ENCODE measurements around the gene ANLN.

DNA sequence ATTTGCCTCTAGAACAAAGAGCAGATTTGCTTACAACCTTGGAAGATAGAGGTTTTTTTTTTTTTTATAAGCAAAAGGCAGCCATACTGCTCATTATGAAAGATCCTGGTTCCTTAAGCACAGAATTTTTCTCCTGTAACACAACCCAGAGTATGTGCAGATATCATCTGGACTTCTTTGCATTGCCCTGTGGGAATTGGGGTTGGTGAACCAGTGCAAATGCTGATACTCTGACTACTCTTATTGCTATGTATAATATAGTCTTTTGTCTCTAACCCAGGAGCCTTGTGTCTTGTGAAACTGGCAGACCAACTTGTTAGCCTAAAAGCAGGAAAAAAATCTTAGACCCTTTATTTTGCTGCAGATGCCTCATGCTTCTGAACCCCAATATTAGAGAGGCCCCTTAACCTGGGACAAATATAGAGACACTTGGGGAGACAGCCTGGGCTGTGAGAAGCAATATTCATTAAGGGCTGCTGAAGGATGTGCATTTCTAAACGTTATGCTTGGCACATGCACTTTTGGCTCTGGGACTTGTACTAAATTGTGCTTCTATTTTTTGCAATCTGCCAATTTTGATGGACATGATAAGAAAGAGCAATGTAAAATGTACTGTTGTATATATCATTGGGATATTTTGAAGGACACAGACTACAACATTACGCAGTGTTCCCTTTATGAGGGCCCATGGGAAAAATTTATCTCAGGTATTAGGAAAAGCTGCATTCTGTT is 78.9 kb downstream of the ANLN start:
- TF ChIP-seq, protein P1, sequence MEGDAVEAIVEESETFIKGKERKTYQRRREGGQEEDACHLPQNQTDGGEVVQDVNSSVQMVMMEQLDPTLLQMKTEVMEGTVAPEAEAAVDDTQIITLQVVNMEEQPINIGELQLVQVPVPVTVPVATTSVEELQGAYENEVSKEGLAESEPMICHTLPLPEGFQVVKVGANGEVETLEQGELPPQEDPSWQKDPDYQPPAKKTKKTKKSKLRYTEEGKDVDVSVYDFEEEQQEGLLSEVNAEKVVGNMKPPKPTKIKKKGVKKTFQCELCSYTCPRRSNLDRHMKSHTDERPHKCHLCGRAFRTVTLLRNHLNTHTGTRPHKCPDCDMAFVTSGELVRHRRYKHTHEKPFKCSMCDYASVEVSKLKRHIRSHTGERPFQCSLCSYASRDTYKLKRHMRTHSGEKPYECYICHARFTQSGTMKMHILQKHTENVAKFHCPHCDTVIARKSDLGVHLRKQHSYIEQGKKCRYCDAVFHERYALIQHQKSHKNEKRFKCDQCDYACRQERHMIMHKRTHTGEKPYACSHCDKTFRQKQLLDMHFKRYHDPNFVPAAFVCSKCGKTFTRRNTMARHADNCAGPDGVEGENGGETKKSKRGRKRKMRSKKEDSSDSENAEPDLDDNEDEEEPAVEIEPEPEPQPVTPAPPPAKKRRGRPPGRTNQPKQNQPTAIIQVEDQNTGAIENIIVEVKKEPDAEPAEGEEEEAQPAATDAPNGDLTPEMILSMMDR (IDR thresholded peaks at IDR 0.05): no peak
- TF ChIP-seq POLR2A (IDR thresholded peaks at IDR 0.05): no peak
